ENCODE measurements around the gene TEX22. TPM values are rescaled to one million over a fixed set of nuclear protein-coding genes. Genes with fewer than 3 reads are reported as not detected.

The TEX22 gene
- polyA plus RNA-seq, 1 donor from 2014 or later, result 1.0 TPM

DNA sequence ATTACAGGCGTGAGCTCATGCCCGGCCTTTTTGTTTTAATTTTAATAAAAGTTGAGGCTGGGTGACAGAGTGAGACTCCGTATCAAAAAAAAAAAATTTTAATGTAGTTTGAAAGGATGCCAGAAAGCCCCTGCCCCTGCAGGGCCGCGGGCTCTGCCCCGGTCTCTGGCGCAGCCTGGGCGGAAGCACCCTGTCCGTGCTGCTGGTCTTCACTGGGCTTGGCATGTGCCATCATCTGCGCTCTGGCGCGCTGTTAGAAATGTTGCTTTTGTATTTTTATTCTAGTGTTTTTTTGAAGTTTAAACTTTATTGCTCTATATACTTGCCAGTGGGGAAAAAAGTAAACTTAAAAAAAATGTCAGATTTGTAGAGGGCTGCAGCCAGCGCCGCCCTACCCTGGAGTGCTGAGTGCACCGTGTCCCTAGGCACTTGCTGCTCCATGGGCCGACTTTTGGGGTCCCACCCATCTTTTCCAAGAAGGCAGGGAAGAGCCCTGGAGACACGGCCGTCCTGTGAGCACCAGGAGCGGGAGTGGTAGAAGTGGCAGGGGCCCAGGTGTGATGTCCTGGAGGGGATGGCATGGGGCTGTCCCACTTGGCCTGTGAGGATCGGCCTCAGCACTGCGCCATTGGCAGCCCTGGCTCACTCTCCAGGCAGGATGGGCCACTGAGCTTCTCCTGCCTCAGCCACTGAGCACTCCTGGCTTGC lies 25.3 kb downstream of the TEX22 start:
- Mint-ChIP-seq H3K36me3 (peaks cover 3% of the 10 kb centered on the region), H3K27ac (no peak overlapping the region), H3K27me3 (no peaks in the 10 kb centered on the region), H3K4me3 (peak overlapping the region in 1 of 4 donors; percentile 40), H3K9me3 (no peaks in the 10 kb centered on the region), H3K4me1 (peaks cover 12 to 26% (median 22%) of the 10 kb centered on the region in 3 donors)

DNA sequence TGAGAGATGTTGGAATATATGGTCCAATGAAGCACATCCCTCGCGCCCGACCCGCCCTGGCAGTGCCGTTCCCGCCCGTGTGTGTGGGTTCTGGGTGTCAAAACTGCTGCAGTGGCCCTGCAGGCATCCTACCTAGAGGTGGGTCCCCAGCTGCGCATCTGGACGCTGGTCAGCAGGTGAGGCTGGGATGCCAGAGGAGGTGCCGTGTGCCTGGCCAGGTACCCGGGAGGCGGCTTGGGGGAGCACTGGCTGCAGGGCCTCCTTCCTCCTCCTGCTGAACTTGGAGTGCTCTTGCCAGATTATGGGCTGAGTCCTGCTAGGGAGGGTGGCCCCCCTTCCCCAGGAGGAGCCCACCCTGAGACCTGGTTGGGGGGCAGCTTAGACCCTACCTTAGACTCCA lies 26.5 kb downstream of the TEX22 start:
- Mint-ChIP-seq H3K36me3 (peaks cover 3% of the 10 kb centered on the region), H3K4me3 (no peak overlapping the region), H3K4me1 (peaks cover 12 to 26% (median 20%) of the 10 kb centered on the region in 3 donors), H3K27me3 (no peaks in the 10 kb centered on the region), H3K9me3 (no peaks in the 10 kb centered on the region), H3K27ac (no peak overlapping the region)

DNA sequence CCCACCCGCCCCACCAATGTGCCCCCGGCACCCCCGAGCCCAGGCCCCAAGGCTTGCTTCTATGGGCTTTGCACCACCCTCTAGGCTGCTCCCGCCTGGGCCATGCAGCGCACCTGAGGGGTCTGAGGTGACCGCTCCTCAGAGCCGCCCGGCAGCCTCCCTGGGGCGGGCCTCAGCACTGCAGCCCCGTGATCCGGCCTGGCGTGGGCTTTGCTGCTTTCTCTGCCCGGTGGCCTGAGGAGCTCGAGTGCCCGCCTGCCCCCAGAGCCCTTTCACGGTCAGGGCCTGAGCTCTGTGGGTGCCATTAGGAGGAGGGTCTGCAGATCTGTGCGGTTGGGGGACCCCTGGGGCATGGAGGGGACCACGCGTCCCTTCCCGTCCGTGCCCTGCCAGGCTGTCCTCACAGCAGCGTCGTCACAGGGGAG lies 27.5 kb downstream of the TEX22 start:
- Mint-ChIP-seq H3K36me3 (peaks cover 3% of the 10 kb centered on the region), H3K27me3 (no peaks in the 10 kb centered on the region), H3K4me3 (no peak overlapping the region), H3K27ac (no peak overlapping the region), H3K4me1 (peaks cover 12 to 24% (median 18%) of the 10 kb centered on the region in 3 donors), H3K9me3 (no peaks in the 10 kb centered on the region)

- H3K9me3 Mint-ChIP-seq, result no peaks in the 10 kb centered on the region
- H3K27me3 Mint-ChIP-seq, result no peaks in the 10 kb centered on the region
- peaks cover 3% of the 10 kb centered on the region for H3K36me3 Mint-ChIP-seq
- H3K4me3 Mint-ChIP-seq, result no peak overlapping the region
- peaks cover 12 to 21% (median 18%) of the 10 kb centered on the region in 3 donors for H3K4me1 Mint-ChIP-seq
- no peak overlapping the region for H3K27ac Mint-ChIP-seq
These were observed 28.2 kb downstream of the TEX22 start for GRCh38 chr14:105426416-105427130.

DNA sequence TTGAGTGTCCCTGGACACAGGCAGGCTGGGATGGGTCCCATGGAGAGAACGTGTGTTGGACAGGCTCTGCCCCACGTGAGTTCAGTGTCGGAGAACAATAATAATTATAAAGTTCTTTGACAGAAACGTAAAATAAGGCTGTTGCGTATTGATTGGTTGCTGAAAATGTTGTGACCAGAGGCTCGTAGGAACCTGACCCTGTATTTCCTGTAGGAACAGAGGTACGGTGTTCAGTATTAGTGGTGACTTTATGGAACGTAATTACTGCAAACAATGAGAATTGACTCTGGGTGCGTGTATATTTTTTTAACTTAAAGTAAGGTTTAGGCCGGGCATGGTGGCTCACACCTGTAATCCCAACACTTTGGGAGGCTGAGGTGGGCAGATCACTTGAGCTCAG lies 29.1 kb downstream of the TEX22 start:
- Mint-ChIP-seq H3K27me3 (no peaks in the 10 kb centered on the region), H3K4me3 (no peak overlapping the region), H3K4me1 (peaks cover 5 to 13% (median 11%) of the 10 kb centered on the region in 3 donors), H3K9me3 (no peaks in the 10 kb centered on the region), H3K36me3 (peaks cover 3% of the 10 kb centered on the region), H3K27ac (no peak overlapping the region)

DNA sequence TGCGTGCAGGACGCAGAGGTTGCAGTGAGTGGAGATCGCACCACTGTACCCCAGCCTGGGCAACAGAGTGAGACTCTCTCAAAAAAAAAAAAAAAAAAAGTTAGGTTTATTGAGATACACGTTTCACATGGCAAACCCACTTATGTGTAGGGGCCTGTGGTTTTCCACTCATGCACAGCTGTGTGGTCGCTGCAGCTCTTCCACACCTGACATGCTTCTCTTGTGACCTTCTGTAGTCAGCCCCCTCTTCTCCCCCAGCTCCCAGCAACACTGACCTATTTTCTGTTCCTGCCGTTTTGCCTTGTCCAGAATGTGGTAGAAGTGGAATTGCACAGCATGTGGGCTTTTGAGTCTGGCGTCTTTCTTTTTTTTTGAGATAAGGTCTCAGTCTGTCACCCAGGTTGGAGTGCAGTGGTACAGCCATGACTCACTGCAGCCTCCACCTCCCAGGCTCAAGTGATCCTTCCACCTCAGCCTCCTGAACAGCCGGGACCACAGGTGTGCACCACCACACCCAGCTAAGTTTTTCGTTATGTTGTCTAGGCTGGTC lies 29.7 kb downstream of the TEX22 start:
- Mint-ChIP-seq H3K4me3 (no peak overlapping the region), H3K36me3 (peaks cover 3% of the 10 kb centered on the region)

DNA sequence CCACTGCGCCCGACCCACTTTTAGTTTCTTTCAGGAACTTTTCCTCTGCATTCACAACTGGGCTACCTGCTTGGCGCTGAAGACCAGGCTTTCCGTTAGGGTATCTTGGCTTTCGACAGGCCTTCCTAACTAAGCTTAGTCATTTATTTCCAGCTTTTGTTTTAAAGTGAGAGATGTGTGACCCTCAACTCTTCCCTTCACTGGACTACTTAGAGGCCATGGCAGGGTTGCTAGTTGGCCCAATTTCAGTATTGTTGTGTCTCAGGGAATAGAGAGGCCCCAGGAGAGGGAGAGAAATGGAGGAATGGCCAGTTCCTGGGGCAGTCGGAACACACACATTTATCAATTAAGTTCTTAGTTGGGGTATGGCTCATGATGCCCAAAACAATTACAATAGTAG lies 31.7 kb downstream of the TEX22 start:
- Mint-ChIP-seq H3K9me3 (no peaks in the 10 kb centered on the region), H3K36me3 (peaks cover 3% of the 10 kb centered on the region), H3K27ac (no peak overlapping the region), H3K27me3 (no peaks in the 10 kb centered on the region), H3K4me1 (peaks cover 3 to 10% (median 9%) of the 10 kb centered on the region in 3 donors), H3K4me3 (no peak overlapping the region)

More for the DNA sequence above, 29.7 kb downstream of the TEX22 start:
- Mint-ChIP-seq H3K9me3 (no peaks in the 10 kb centered on the region), H3K4me1 (peaks cover 0 to 8% (median 7%) of the 10 kb centered on the region in 3 donors), H3K27me3 (no peaks in the 10 kb centered on the region), H3K27ac (peak overlapping the region in 1 of 3 donors; percentile 39)

DNA sequence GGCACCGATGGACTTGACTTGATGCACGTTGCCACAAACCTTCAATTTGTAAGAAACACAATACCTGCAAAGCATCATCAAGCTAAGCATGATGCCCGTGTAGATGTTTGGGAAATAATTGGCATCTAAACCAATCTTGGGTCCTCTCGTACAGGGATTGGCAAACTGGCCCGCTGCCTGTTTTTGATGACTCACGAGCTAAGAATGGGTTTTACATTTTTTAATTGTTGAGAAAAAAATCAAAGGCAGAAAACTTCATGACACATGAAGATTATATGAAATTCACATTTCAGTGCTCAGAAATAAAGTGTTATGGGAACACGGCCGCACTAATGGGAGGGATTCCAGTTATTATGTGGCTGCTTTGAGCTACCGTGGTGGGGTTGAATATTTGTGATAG lies 32.2 kb downstream of the TEX22 start:
- Mint-ChIP-seq H3K36me3 (peaks cover 5% of the 10 kb centered on the region), H3K27ac (no peak overlapping the region), H3K4me3 (no peak overlapping the region), H3K9me3 (no peaks in the 10 kb centered on the region), H3K27me3 (no peaks in the 10 kb centered on the region), H3K4me1 (peaks cover 3 to 12% (median 11%) of the 10 kb centered on the region in 3 donors)

DNA sequence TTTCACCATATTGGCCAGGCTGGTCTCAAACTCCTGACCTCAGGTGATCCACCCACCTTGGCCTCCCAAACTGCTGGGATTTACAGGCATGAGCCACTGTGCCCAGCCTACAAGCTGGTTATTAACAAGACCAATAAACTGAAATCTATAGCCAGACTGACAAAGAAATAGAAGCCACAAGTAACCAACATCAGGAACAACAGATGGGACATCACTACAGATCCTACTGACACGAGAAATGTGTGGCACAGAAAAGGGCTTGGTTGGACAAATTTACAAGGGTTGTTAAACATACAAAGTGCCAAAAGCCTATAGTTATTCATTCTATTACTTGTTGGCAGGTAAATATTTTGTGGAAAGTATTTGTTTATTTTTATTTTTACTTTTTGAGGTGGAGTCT lies 32.9 kb downstream of the TEX22 start:
- no peak overlapping the region for H3K4me3 Mint-ChIP-seq
- H3K9me3 Mint-ChIP-seq, result no peaks in the 10 kb centered on the region
- H3K27ac Mint-ChIP-seq, result no peak overlapping the region
- H3K4me1 Mint-ChIP-seq, result peaks cover 3 to 17% (median 14%) of the 10 kb centered on the region in 3 donors
- H3K36me3 Mint-ChIP-seq, result peaks cover 5% of the 10 kb centered on the region
- no peaks in the 10 kb centered on the region for H3K27me3 Mint-ChIP-seq

DNA sequence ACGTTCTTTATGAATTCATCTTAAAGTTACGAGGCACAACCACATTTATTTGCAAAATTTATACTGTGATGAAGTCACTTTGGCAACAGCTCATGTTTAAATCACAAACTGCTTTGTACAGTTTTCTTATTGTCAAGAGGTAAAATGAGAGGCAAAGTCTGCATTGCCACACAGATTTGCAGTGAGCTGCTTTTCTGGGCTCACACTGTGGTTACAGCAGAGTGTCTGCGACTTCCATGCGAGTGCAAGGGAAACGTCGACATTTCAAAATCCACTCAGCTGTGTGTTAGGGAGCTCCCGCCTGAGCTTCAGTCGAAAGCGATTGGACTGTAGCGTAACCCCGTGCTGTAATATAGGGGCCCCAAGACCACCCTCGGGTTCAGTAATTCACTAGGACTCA lies 34.3 kb downstream of the TEX22 start:
- Mint-ChIP-seq H3K4me3 (no peak overlapping the region), H3K4me1 (peaks cover 3 to 16% (median 14%) of the 10 kb centered on the region in 3 donors), H3K27me3 (no peaks in the 10 kb centered on the region), H3K27ac (no peak overlapping the region), H3K9me3 (no peaks in the 10 kb centered on the region), H3K36me3 (peaks cover 2% of the 10 kb centered on the region)

DNA sequence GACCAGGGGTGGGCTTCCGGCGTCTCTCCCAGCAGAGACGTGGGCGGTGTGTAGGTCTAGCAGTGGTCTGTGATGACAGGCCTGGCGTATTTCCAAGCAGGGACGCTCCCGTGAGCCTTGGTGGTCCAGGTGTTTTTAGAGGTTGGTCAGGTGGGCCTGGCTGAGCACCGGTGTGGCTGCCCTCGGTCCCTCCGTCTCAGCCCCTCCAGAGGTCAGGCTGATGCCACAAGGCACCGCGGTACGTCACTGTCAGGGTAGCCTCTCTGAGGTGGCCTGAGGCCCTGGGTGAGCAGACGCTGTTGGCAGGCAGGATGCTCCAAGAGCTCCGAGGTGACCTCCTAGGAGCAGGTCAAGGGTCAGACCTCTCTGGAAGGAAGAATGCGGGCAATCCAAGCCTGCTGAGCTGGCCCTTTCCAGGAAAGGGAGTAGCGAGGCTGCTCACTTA lies 34.8 kb downstream of the TEX22 start:
- no peak overlapping the region for H3K4me3 Mint-ChIP-seq
- H3K27ac Mint-ChIP-seq, result no peak overlapping the region
- H3K9me3 Mint-ChIP-seq, result no peaks in the 10 kb centered on the region
- H3K4me1 Mint-ChIP-seq, result peaks cover 3 to 14% (median 11%) of the 10 kb centered on the region in 3 donors
- peaks cover 2% of the 10 kb centered on the region for H3K36me3 Mint-ChIP-seq
- no peaks in the 10 kb centered on the region for H3K27me3 Mint-ChIP-seq

DNA sequence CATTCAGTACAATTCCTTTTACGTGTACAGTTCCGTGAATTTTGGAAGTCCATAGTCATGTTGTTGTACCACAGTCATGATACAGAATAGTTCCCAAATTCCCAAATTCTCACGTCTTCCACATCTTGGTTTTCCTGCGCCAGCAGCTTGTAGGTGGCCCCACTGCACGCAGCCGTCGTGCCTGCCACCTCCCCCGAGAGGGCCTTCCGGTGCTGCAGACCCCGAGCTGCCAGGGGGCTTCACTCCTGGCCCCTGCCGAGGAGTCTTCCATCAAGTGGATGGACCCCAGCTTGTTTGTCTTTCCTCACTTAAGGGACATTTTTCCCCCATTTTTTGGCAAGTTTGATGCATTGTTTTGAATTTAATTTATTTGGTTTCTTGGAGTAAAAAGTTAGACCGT lies 38.1 kb downstream of the TEX22 start:
- peaks cover 3 to 12% (median 7%) of the 10 kb centered on the region in 3 donors for H3K4me1 Mint-ChIP-seq
- no peak overlapping the region for H3K4me3 Mint-ChIP-seq
- peaks cover 2% of the 10 kb centered on the region for H3K36me3 Mint-ChIP-seq
- peak overlapping the region in 1 of 3 donors; percentile 27 for H3K27ac Mint-ChIP-seq
- no peaks in the 10 kb centered on the region for H3K9me3 Mint-ChIP-seq
- no peaks in the 10 kb centered on the region for H3K27me3 Mint-ChIP-seq

DNA sequence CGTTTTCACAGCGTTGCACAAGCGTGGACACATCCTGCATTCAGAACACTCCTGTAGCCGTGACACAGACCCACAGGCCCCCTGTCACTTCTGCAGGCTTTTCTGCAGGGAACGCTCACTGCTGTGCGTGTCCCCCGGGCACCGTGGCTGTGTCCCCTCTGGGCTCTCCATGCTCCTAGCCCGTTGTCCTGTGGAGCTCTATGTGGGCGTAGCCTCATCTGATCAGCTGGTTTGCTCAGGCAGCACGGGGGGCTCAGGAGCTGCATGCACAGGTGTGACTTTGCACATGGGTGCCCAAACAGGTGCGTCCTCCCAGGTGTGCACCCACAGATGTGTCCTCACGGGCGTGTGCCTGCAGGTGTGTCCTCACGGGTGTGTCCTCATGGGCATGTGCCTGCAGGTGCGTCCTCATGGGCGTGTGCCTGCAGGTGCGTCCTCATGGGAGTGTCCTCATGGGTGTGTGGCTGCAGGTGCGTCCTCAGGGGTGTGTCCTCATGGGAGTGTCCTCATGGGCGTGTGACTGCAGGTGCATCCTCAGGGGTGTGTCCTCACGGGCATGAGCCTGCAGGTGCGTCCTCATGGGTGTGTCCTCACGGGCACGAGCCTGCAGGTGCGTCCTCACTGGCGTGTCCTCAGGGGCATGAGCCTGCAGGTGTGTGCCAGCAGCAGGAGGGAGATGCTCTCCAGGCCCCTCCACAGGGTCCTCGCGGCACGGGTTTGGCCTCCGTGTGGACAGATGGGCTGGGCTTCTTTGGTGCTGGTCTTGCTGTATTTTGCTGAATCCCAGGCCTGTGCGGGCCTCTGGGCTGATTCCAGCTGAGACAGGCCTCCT lies 38.8 kb downstream of the TEX22 start:
- Mint-ChIP-seq H3K9me3 (no peaks in the 10 kb centered on the region), H3K27me3 (no peaks in the 10 kb centered on the region), H3K27ac (peak overlapping the region in 2 of 3 donors; percentile 27 to 78), H3K36me3 (peaks cover 2% of the 10 kb centered on the region), H3K4me3 (peak overlapping the region in 1 of 4 donors; percentile 35), H3K4me1 (peaks cover 3 to 14% (median 9%) of the 10 kb centered on the region in 3 donors)

DNA sequence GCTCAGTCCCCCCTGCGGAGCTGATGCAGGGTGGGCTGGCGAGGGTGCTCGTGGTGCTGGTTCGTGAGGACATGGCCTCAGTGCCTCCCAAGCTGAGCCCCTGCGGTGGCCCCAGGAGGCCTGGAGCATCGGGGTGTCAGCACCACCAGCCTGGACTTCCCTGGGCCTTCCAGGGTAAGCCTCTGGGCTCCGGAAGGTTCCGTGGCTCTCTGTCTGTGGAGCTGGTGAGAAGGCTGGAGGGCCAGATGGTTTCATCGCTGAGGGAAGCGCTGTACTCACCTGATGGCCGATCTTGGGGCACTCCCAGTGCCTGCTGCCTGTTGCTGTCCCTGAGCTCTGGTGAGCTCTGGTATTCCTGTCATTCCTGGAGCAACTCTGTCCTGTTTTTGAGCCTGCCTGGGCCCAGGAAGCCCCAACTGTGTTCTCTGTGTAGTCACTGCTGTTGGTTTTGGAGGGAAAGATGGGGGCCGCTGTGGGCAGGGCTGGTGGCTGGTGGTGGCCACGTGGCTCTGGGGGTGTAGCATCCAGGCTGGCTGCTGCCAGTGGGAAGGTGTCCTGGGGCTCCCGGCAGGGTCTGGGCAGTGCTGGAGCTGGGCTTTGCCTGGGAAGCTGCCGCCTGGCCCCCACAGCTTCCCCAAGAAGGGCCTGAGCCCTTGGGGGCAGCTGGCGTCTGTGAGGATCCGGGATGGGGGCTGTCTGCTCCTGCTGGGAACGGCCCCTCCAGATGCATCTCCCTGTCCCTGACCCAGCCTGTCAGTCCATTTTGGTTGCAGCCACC lies 39.6 kb downstream of the TEX22 start:
- H3K9me3 Mint-ChIP-seq, result no peaks in the 10 kb centered on the region

More for the DNA sequence above, 39.6 kb downstream of the TEX22 start:
- Mint-ChIP-seq H3K4me1 (peaks cover 3 to 14% (median 10%) of the 10 kb centered on the region in 3 donors), H3K36me3 (peaks cover 2% of the 10 kb centered on the region), H3K27ac (no peak overlapping the region), H3K27me3 (no peaks in the 10 kb centered on the region), H3K4me3 (no peak overlapping the region)

Data from IgD-negative memory B cell (primary cell).